HCT116 (cell line): ENCODE measurements around the gene FSD1.

Experiments
- ATF3 ChIP-seq: IDR thresholded peaks from 2 replicates; pipeline ENCODE4 v1.6.1; 2012
- CTCF ChIP-seq, 3 experiments: fragments of 200-600 bp in 1 of 3; sonication (generic) in 1 of 3; IDR thresholded peaks in 2 of 3; conservative IDR thresholded peaks in 1 of 3; 2 replicates each; pipeline ENCODE4 v1.5.1; 2012 to 2017; ENCODE audit warnings: low read depth in 2 of 3, low read length in 2 of 3, antibody characterized with exemption in 1 of 3, borderline replicate concordance in 1 of 3, control low read depth in 1 of 3, mild to moderate bottlenecking in 1 of 3, mixed read lengths in 1 of 3, mixed run types in 1 of 3, moderate library complexity in 1 of 3; ENCODE audit not compliant: insufficient read depth in 1 of 3
- EGR1 ChIP-seq: IDR thresholded peaks from 2 replicates; pipeline ENCODE4 v1.6.1; 2012; ENCODE audit warnings: low read depth
- EZH2 ChIP-seq: fragments of 200-600 bp; sonication (generic); IDR thresholded peaks from 2 replicates; pipeline ENCODE4 v1.6.1; 2017; ENCODE audit warnings: antibody characterized with exemption, mixed run types
- POLR2A ChIP-seq: IDR thresholded peaks from 2 replicates; pipeline ENCODE4 v1.7.0; 2011; ENCODE audit warnings: borderline replicate concordance; ENCODE audit not compliant: insufficient read depth, insufficient read length; ENCODE audit errors: extremely low read depth
- POLR2AphosphoS5 ChIP-seq: IDR thresholded peaks from 2 replicates; pipeline ENCODE4 v1.6.1; 2011; ENCODE audit warnings: mild to moderate bottlenecking, low read depth, low read length, moderate library complexity
- SRF ChIP-seq: IDR thresholded peaks from 2 replicates; pipeline ENCODE4 v1.6.1; 2012; ENCODE audit warnings: low read depth
- TCF7L2 ChIP-seq: IDR thresholded peaks from 2 replicates; pipeline ENCODE4 v1.7.0; 2011; ENCODE audit warnings: borderline replicate concordance, inconsistent platforms; ENCODE audit not compliant: insufficient read depth, insufficient read length; ENCODE audit errors: extremely low read depth
- YY1 ChIP-seq: IDR thresholded peaks from 2 replicates; pipeline ENCODE4 v1.6.1; 2011; ENCODE audit warnings: low read length, low read depth, moderate library complexity, mild to moderate bottlenecking; ENCODE audit not compliant: insufficient replicate concordance; ENCODE audit errors: extremely low read depth
- ZBTB33 ChIP-seq: IDR thresholded peaks from 2 replicates; pipeline ENCODE4 v1.6.1; 2011; ENCODE audit warnings: mild to moderate bottlenecking, low read length, moderate library complexity; ENCODE audit not compliant: insufficient replicate concordance; ENCODE audit errors: extremely low read depth

- no peak for TF ChIP-seq POLR2A
- no peak for TF ChIP-seq ZBTB33
- no peak for TF ChIP-seq YY1
- no peak for TF ChIP-seq CTCF (IDR thresholded peaks at IDR 0.05 in 2 of 3, conservative IDR thresholded peaks at IDR 0.05 in 1 of 3; ENCODE audit: borderline replicate concordance in 1 of 3, insufficient read depth in 1 of 3, low read depth in 2 of 3, low read length in 2 of 3)
- no peak for TF ChIP-seq EGR1
- no peak for TF ChIP-seq SRF
- no peak for TF ChIP-seq POLR2AphosphoS5
- TF ChIP-seq TCF7L2 = no peak
- no peak for TF ChIP-seq ATF3
- no peak for TF ChIP-seq EZH2
Observed at GRCh38 chr19:4266253-4267000, 38.0 kb upstream of the FSD1 start.
